GM19025 (cell line): ENCODE measurements around the gene BACE1-AS.

Experiments used
- ATAC-seq: cut with Tn5 transposase; IDR thresholded peaks from one replicate; pipeline ENCODE4 v1.9.1; 2021; ENCODE audit warnings: mild to moderate bottlenecking, low read depth, moderate library complexity; ENCODE audit not compliant: unreplicated experiment

BACE1-AS gene

DNA sequence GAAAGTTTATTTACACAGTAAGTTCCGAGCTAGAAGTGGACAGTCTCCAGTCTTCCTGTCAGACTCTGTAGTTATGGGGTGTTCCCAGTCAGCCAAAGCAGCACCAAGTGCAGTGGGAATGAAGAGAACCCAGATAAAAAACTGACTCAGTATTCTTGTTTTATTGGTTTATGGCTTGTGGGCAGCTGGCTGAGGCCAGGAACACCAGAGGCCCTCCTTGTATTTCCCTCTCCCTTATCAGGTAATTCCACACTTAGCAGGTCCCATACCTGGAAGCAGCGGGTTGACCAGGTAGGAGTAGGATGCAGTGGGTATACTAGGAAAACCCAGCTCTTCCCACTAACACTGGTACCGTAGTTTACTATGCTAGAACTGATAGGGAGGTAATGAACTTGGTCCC is 3.5 kb upstream of the BACE1-AS start:
- no peak for ATAC-seq

- ATAC-seq = no peak
These were observed 1.4 kb upstream of the BACE1-AS start for GRCh38 chr11:117289795-117290194.

DNA sequence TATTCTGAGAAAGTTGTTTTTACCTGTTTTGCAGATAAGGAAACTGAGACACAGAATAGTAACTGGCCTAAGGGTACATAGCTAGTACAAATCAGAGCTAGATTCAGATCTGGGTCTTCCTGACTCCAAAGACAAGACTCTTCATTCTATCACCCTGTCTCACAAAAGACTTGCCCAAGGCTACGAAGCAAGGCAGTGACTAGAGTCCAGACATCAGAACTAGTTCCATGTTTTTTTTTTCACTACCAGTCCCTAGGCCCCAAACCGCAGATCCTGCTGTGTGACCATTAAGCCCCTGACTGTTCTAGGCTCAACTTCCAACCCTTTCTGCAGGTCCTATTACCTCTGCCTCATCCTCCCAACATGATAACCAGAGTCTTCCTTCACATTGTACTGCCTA is 1.5 kb downstream of the BACE1-AS start:
- no peak for ATAC-seq

- no peak for ATAC-seq
These were observed 4.4 kb downstream of the BACE1-AS start for GRCh38 chr11:117295438-117296137.

GRCh38 chr11:117296881-117297280 is 5.7 kb downstream of the BACE1-AS start:
- no peak for ATAC-seq

- no peak for ATAC-seq
These were observed 7.0 kb downstream of the BACE1-AS start for GRCh38 chr11:117298195-117298594.

GRCh38 chr11:117299351-117300282 is 8.5 kb downstream of the BACE1-AS start:
- ATAC-seq = no peak

- ATAC-seq = no peak
These were observed 9.1 kb downstream of the BACE1-AS start for GRCh38 chr11:117300283-117300663.

DNA sequence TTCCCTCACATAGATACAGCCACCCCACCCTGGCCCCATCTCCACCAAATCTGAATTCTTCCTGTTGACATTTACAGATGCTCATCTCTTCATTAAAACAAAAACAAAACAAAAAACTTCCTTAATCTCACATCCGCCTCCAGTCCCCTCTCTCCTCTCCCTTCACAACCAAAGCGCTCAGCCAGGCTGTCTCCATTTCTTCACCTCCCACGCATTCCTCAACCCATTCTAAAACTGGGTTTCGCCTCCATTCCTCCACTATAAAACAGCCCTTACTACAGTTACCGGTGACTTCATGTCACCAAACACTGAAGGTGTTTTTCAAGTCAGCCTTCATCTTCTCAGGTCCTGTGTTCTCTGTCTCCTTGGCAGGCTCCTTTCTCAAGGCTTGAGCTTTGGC is 9.6 kb downstream of the BACE1-AS start:
- ATAC-seq = no peak

DNA sequence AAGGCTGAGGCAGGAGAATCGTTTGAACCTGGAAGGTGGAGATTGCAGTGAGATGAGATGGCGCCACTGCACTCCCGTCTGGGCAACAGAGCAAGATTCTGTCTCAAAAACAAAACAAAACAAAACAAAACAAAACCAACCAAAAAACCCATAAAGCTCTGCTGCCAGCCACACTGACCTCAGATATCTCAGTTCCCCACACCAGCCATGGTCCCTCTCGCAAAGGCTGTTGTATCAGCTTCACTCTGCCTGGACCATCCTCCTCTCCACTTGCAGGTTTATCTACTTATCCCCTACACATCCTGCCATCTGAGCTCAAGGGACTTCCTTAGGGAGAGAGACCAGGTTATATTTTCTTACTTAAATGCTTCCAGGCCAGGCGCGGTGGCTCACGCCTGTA is 11.1 kb downstream of the BACE1-AS start:
- ATAC-seq = no peak

- ATAC-seq = no peak
These were observed 12.0 kb downstream of the BACE1-AS start for GRCh38 chr11:117303101-117303500.

DNA sequence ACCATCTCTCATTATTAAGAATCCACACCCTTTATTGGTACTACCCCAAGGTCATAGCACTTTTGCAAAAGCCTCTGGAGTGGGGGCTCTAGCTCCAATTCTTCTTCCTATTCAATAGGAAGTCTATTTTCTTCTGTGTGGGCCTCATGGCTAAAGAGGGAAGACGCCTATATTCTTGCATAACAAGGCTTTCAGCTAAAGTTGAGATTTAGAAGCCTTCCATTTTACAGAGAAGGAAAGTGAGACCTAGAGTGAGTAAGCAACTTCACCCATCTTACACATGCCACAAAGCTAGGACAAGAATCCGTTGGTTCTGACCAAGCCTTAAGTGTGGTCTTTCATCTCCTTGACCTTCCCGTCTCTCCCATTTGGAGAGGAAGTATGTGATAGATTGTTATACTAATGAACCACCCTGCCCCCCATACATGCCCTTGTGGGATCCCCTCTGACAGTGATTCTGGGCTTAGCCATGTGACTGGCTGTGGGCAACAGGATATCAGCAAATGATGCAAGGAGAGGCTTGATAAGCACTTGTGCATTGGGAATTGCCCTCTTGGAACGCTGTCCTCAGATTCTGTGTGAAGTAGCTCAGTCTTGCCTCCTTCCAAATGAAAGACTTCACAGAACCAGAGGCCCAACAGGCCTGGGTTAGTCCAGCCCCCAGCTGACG is 12.6 kb downstream of the BACE1-AS start:
- no peak for ATAC-seq

GRCh38 chr11:117305145-117305544 is 14.0 kb downstream of the BACE1-AS start:
- no peak for ATAC-seq

GRCh38 chr11:117309310-117309709 is 18.2 kb downstream of the BACE1-AS start:
- no peak for ATAC-seq

DNA sequence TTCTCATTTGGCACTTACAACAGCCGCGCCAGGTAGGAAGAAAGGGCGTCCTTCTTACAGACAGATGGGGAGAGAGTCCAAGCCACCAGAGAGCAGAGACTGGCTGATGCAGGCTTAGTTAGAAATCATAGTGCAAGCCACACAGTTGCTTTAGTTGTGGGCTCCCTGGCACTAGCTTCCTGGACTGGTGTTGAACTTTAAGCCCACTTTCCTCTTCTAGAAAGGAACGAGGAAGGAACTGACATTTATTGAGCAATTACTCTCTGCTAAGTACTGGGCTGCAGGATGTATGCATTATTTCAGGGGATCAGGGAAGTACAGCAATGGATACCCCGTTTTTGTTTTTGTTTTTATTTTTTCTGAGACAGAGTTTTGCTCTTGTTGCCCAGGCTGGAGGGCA is 21.9 kb downstream of the BACE1-AS start:
- ATAC-seq = no peak

GRCh38 chr11:117313828-117314768 is 23.0 kb downstream of the BACE1-AS start:
- ATAC-seq = no peak

- no peak for ATAC-seq
These were observed 23.7 kb downstream of the BACE1-AS start for GRCh38 chr11:117314840-117315239.

DNA sequence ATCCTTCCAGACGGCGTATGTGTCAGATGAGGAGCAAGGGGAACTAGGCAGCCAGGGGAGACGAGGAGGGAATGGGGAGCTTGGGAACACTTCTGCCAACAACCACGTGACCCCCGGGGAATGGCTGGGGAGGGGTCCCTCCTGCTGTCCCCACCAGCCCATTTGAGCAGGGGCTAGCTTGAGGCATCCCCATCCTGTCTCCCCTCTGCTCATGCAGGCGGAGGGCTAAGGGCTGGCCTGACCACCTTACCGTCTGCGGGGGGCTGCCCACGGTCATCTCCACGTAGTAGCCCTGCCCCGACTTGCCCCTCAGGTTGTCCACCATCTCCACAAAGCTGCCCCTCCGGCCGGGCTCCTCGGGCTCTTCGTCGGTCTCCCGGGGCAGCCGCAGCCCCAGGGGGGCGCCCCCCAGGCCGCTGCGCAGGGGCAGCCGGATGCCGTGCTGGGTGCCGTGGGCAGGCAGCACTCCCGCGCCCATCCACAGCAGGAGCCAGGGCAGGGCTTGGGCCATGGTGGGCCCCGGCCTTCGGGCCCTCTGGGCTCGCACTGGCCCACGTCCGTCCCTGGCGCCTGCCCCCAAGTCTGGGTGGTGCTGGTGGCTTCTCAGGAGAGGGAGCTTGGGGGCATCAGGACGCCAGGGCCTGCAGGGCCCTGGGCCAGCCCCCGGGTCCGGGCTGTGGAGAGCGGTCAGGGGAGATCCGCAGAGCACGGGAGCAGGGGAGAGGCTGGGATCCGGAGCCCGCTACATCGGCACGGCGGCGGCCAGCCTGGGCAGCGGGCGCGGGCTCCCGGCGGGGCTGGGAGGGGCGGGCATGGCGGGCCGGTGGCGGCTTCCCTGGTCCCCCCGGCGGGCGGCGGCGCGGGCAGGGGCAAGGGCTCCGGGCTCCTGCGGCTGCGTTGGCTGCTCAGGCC is 24.4 kb downstream of the BACE1-AS start:
- ATAC-seq = no peak
